Measurements from ENCODE around the gene FUBP1.

DNA sequence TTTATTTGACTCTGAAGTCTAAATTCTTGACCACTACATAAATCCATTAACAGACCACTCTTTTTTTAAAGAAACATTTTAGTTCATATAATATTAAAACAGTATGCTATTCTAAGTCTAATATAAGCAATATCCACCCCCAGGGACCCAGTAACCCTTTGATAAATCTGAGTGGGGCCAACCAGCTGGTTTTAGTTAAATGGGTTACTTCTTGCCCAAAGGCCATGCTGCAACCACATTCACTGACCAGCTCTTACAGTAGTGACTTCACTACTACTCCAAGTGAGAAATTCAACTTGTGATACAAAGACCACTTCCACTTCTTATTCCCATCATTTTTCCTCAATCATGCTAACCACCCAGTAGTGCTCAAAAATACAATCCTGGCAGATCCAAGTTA lies 20.5 kb downstream of the FUBP1 start:
- TF ChIP-seq POLR2A (IDR thresholded peaks at IDR 0.05; ENCODE audit: low read depth, low read length), result no peak
- no peak for TF ChIP-seq POLR2AphosphoS5 (IDR thresholded peaks at IDR 0.05; ENCODE audit: low read depth, low read length)
- no peak for TF ChIP-seq TAF1 (IDR thresholded peaks at IDR 0.05; ENCODE audit: borderline replicate concordance, low read depth, low read length)
